Measurements from ENCODE around the gene FGD4.

FGD4 gene

GRCh38 chr12:32617534-32617933, 218.2 kb downstream of the FGD4 start:
- Histone ChIP-seq H3K4me2 (no peak overlapping the region), H3K27me3 (ENCODE audit: insufficient read depth, low read depth) (no peaks in the 10 kb centered on the region), H3K4me3 (IDR thresholded peaks at IDR 0.05; ENCODE audit: insufficient read depth, low read depth, low read length) (no peak overlapping the region), H3K27ac (no peak overlapping the region), H3K4me1 (ENCODE audit: low read depth, poor library complexity, severe bottlenecking) (no peaks in the 10 kb centered on the region), H4K20me1 (ENCODE audit: insufficient read depth) (no peaks in the 10 kb centered on the region), H3K9ac (no peak overlapping the region), H3K36me3 (ENCODE audit: insufficient read depth) (no peaks in the 10 kb centered on the region; the same call in 1 of the 2 replicates), H3K79me2 (ENCODE audit: insufficient read depth, low read depth) (no peaks in the 10 kb centered on the region), H2AFZ (ENCODE audit: low read depth) (no peak overlapping the region)
- no peak for TF ChIP-seq CTCF (conservative IDR thresholded peaks at IDR 0.05; ENCODE audit: low read depth, low read length)

DNA sequence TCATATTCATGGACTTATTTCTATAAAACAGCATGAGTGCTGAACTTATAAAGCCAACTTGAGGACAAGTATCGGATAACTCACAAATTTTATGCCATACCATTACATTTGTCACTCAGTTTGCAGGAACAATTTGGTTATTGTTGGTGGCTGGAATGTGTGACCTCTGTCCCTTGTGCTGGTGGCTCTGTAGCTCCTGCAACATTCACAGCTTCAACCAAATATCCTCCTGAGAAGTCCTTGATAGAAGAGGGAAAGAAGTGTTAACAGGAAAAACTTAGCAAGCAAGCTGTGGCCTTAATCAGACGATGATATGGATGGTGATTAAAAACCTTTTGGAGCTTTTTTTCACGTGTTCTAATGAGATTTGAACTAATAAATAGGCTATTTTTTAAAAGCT, 218.8 kb downstream of the FGD4 start:
- no peak for TF ChIP-seq CTCF (conservative IDR thresholded peaks at IDR 0.05; ENCODE audit: low read depth, low read length)
- no peak overlapping the region for H3K9ac ChIP-seq
- no peak overlapping the region for H3K4me3 ChIP-seq (IDR thresholded peaks at IDR 0.05; ENCODE audit: insufficient read depth, low read depth, low read length)
- H4K20me1 ChIP-seq (ENCODE audit: insufficient read depth): no peaks in the 10 kb centered on the region
- no peaks in the 10 kb centered on the region for H3K4me1 ChIP-seq (ENCODE audit: low read depth, poor library complexity, severe bottlenecking)
- H3K36me3 ChIP-seq (ENCODE audit: insufficient read depth): no peaks in the 10 kb centered on the region; the same call in 1 of the 2 replicates
- H2AFZ ChIP-seq (ENCODE audit: low read depth): no peak overlapping the region
- H3K4me2 ChIP-seq: no peak overlapping the region
- H3K79me2 ChIP-seq (ENCODE audit: insufficient read depth, low read depth): no peaks in the 10 kb centered on the region
- no peak overlapping the region for H3K27ac ChIP-seq
- no peaks in the 10 kb centered on the region for H3K27me3 ChIP-seq (ENCODE audit: insufficient read depth, low read depth)

- Histone ChIP-seq H3K36me3 (ENCODE audit: insufficient read depth) (no peaks in the 10 kb centered on the region; the same call in 1 of the 2 replicates), H3K27me3 (ENCODE audit: insufficient read depth, low read depth) (no peaks in the 10 kb centered on the region), H3K4me1 (ENCODE audit: low read depth, poor library complexity, severe bottlenecking) (no peaks in the 10 kb centered on the region), H3K27ac (no peak overlapping the region), H3K4me2 (no peak overlapping the region), H3K79me2 (ENCODE audit: insufficient read depth, low read depth) (no peaks in the 10 kb centered on the region), H3K9ac (no peak overlapping the region), H3K4me3 (IDR thresholded peaks at IDR 0.05; ENCODE audit: insufficient read depth, low read depth, low read length) (no peak overlapping the region), H2AFZ (ENCODE audit: low read depth) (no peak overlapping the region), H4K20me1 (ENCODE audit: insufficient read depth) (no peaks in the 10 kb centered on the region)
- TF ChIP-seq CTCF (conservative IDR thresholded peaks at IDR 0.05; ENCODE audit: low read depth, low read length): no peak
Observed at GRCh38 chr12:32627976-32628375, 228.6 kb downstream of the FGD4 start.

DNA sequence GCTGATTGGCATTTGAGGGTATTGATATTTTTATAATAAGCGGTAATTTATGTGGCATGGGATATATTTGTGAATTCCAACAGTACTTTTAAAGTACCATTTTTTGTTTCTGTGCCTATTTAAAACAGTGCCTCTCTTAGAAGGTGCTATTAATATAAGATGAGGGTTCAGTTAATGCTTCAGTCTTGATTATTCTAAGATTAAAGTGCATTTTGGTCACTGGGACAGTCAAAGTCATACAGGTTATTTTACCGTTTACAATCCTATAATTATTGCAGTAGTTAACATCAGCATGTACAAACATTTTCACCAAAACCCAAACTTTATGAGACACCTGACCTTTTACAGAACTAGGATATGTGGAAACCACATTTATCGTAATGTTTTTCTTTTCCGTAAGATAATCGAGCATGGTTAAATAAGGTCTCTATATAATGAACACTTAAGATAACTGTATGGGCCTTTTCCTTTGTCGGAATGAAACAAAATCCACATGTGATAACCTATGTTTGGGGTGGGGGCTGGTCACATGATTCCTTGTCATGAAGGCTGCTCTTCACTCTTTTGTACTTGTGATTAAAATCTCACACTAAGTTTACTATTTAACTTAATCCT, 242.0 kb downstream of the FGD4 start:
- no peak overlapping the region for H3K9ac ChIP-seq
- no peaks in the 10 kb centered on the region for H3K27me3 ChIP-seq (ENCODE audit: insufficient read depth, low read depth)
- no peak overlapping the region for H3K4me2 ChIP-seq
- peaks cover 17% of the 10 kb centered on the region for H3K4me1 ChIP-seq (ENCODE audit: low read depth, poor library complexity, severe bottlenecking)
- H3K4me3 ChIP-seq (IDR thresholded peaks at IDR 0.05; ENCODE audit: insufficient read depth, low read depth, low read length): no peak overlapping the region
- H3K79me2 ChIP-seq (ENCODE audit: insufficient read depth, low read depth): no peaks in the 10 kb centered on the region
- no peak for TF ChIP-seq CTCF (conservative IDR thresholded peaks at IDR 0.05; ENCODE audit: low read depth, low read length)
- no peak overlapping the region for H2AFZ ChIP-seq (ENCODE audit: low read depth)
- no peak overlapping the region for H3K27ac ChIP-seq
- H4K20me1 ChIP-seq (ENCODE audit: insufficient read depth): no peaks in the 10 kb centered on the region
- H3K36me3 ChIP-seq (ENCODE audit: insufficient read depth): no peaks in the 10 kb centered on the region
